GM03348 (cell line): ENCODE measurements around the gene IDH1.
"Not testable (repeated sequence)": the region's sequence is repeated elsewhere in the genome, so short reads cannot be mapped to it uniquely, and the experiment has no call there.

Experiments
- DNase-seq: peaks from one replicate; pipeline ENCODE4 v3.0.0; 2012; ENCODE audit warnings: low spot score

Gene IDH1

DNA sequence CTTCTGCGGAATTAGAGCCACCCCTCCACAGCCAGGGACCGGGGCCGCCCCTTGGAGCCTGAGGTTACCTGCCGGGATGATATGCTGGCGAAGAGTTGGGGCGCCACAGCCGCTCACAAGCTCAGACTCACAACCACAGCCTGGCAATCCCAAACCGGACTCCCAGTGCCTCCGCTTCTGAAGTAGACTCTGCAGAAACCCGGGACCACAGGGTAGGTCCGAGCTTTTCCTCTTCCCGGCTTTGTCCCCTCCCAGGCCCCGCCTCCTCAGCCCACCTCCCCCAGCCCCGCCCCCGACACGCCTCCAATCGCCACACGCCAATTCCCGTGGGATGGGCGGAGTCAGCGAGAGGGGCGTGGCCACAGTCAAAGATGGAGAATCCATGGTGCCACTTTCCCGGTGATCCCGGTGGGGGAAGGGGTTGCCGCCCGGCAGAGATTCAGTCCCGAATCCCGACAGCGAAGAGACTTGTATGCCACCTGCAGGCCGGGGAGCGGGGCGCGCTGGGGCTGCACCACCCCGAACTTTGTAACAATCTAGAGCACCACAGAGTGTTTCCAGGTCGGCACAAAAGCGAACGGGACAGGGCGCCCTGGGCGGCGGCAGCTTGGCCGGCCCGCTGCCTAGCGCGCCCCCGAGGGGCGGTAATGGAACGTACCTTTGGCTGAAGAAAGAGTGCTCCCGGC is at the start of gene IDH1:
Gene IDH1 (minus strand): TSS at position 201 of the 686 bp plus-strand sequence. CDS start 3,520 bp downstream, outside the sequence.
- DNase-seq, result peak; percentile 98

DNA sequence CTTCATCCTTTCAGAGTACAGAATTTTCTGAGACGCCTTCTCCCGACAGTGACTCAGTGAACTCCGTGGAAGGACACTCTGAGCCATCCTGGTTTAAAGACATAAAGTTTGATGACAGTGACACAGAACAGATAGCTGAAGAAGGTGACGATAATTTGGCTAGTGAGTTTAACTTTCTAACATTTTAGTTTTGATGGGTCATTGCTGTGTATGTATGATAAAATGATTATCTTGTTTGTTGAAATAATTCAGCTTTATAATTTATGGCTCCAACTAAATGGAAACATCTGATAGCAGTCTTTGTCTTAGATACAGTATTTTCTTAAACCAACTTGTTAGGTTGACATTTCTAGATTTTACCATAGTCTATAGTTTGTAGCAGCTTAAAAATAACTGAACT is 49.3 kb upstream of the IDH1 start:
- no peak for DNase-seq

DNA sequence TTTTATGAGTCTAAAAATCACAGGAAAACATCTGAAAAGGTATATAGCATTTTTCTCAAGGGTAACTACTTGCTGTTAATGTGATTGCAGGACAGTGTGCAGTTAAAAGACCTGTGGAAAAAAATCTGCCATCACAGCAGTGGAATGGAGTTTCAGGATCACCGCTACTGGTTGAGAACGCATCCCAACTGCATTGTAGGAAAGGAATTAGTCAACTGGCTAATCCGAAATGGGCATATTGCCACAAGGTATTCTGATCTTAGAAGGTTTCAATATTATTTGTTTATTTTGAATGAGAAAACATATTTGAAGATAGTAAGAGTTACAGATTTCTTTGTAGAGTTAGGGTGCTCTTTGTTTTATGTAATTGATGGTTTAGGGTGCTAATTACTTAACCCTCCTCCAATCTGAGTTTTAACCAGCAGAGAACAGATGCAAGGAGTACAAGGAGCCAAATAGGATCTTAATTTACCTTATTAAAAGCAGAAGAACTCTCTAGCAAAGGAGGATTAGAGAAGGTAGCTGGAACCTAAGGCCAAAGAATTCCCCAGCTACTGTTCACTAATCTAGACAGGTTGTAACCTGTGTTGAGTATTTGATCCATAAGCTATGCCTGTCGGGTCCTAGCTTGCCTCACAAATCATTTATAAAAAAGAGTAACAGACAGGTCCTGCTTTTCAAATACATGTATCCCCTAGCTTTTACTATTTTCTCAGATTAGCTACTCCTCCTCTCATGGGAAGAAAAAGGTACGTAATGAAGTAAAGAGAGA is 46.2 kb upstream of the IDH1 start:
- DNase-seq, result no peak

DNA sequence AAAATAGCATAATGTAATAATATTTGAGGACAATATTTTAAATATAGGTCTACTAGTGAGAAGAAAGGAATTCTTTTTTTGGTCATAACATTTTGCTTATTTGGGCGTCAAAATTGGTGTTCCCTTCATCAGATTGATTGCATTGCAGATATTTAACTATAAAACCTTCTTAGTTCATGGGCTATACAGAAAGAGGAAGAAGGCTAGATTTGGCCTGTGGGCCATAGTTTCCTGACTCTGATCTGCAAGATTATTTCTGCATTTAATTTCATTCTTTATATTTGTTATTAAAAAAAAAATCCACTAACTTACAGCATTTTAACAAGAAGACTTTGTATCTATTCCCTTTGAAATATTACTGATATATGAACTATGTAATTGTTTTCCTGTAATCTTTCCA is 43.1 kb upstream of the IDH1 start:
- no peak for DNase-seq

DNA sequence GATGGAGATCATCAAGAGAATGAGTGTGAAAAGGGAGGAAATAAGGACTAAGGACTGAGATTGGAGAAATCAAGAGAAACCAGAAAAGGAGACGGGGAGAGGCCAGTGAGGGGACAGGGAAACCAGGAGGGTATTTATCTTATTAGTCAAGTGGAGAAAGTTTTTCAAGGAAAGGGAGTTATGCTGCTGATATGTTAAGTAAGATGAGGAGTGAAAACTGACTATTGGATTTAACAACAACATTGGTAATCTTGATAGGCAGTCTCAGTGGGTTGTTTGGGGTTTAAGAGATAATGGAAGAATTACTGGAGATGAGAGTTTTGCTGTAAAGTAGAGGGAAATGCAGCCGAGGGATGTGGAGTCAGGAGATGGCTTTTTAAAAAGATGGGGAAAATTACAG is 41.7 kb upstream of the IDH1 start:
- DNase-seq, result no peak

DNA sequence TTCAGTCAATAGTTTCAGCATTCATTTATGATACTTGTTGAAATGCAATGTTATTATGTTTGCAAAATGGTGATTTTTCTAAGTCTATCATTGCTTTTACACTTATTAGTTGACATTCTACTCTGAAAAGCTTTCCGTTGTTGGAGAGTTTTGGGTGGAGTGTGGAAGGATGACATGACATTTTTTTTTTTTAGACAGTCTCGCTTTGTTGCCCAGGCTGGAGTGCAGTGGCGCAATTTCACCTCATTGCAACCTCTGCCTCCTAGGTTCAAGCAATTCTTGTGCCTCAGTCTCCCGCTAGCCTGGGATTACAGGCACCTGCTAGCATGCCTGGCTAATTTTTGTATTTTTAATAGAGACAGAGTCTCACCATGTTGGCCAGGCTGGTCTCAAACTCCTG is 41.0 kb upstream of the IDH1 start:
- DNase-seq, result no peak

DNA sequence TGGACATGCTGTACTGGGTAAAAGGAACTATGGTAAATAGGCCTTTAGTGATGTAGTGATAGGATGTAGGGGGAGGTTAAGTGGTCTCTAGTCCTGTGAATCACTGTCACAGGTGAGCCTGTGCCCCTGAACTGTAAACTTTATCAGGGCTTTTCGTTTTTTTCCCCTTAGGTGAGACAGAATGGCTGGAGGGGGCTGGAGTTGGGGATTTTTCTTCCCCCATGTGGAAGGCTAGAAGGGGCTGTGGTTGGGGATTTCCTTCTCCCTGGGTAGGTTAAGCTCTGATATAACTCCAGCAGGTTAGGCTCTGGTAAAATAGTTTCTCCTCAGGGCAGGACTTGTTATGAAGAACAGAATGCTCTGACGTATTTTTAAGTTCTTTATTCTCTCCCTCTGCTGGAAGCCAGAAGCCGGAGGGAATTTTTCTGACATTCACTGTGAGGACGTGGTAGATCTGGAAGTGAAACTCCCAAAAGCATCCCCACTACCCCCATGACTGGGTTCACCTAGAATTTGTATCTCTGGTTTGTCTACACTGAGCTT is 39.7 kb upstream of the IDH1 start:
- no peak for DNase-seq

DNA sequence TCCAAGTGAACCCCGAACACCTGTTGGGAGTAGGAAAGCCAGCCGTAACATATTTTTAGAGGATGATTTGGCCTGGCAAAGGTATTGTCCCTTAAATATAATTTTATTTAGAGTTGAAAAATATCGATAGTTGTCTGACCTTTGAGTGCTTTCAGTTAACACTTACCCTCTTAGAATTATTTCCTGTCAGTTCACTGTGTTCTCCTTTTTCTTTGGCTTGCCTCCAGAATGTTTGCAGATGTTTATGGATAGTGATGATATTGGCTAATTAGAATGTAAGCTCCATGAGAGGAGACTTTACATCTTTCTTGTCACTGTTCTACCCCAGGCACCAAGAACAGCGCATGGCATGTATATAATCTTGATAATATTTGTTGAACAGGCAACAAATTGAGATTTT is 31.0 kb upstream of the IDH1 start:
- DNase-seq, result no peak

DNA sequence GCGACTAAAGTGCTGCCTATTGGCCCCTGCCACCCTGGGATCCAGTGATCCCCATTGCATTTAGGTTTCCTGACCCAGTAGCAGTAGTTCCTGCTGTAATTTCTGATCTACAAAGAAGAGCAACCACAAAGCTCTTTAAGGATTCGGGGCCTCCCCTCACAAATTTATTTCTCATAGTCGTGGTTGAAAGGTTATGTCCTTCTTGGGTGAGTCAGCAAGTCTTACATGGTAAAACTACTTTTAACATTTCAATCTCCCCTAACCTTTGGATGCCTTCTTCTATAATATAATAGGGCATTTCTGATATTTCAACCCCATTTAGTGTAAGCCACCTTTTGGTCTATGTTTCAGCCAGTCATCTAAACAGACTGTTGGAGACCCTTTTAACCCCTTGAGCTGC is 26.1 kb upstream of the IDH1 start:
- peak; percentile 24 for DNase-seq

DNA sequence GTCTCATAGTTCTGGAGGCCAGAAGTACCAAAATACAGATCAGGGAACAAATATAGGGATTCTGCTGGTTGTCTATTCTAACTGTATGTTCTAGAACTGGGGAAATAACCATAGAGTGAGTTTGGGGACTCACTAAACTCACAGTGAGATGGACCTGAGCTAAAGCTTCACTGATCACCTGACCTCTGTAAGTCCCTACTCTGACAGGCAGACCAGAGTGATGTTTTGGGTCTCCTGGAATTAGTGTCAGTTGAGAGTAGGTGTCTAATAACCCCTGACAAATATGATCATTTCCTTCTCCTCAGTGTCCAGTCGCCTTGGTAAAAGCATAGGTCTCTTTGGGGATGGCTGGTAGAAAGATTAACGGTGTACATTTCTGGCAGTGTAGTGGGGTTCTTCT is 25.4 kb upstream of the IDH1 start:
- no peak for DNase-seq

DNA sequence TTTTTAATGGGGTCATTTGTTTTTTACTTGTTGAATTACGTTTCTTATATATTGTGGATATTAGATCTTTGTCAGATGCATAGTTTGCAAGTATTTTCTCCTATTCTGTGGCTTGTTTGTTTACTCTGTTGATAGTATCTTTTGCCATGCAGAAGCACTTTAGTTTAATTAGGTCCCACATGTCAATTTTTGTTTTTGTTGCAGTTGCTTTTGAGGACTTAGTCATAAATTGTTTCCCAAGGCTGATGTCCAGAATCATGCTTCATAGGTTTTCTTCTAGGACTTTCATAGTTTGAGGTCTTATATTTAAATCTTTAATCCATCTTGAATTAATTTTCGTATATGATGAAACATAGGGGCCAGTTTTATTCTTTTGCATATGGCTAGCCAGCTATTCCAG is 24.4 kb upstream of the IDH1 start:
- DNase-seq, result no peak

DNA sequence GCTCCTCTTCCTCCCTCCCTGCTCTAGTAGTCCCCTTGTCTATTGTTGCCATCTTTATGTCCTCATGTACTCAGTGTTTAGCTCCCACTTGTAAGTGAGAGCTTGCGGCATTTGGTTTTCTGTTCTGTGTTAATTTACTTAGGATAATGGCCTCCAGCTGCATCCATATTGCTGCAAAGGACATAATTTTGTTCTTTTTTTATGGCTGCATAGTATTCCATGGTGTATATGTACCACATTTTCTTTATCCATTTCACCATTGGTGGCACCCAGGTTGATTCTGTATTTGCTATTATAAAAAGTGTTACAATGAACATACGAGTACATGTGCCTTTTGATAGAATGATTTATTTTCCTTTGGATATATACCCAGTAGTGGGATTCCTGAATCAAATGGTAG is 23.7 kb upstream of the IDH1 start:
- DNase-seq, result no peak

DNA sequence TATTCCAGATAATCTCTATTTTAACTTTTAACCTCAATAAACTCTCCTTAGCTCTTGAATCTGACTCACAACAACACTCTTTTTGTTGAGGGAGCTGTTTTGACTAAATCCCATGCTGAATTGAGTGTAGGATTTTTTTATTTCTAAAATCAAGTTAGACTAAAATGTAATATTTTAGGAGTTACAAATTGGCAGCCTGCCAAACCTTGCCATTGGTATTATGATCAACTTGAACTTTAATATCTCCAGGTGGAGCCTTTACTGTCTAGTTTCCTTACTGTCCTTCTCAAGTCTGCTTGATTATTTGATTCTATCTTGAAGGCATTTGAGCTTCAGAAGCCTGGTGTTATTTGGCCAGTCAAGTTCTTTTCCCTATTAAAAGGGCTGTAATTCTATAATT is 19.9 kb upstream of the IDH1 start:
- no peak for DNase-seq

DNA sequence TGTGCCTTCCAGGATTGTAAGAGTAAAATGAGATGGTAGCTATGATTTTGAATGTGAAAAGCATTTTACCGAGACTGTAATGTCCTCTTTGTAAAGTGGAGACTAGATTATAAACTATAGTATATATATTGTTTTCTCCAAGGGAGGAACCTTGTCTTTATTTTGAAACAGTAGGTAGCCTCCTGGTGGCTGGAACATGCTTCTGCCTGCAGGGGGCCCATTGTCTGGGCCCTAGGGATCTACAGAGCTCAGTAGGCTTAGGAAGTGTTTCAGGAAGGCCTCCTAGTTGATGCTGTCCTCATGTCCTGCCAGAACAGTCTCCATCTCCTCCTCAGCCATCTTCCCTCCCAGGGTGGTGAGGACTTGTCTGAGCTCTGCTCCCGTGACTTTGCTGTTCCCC is 14.2 kb upstream of the IDH1 start:
- no peak for DNase-seq

DNA sequence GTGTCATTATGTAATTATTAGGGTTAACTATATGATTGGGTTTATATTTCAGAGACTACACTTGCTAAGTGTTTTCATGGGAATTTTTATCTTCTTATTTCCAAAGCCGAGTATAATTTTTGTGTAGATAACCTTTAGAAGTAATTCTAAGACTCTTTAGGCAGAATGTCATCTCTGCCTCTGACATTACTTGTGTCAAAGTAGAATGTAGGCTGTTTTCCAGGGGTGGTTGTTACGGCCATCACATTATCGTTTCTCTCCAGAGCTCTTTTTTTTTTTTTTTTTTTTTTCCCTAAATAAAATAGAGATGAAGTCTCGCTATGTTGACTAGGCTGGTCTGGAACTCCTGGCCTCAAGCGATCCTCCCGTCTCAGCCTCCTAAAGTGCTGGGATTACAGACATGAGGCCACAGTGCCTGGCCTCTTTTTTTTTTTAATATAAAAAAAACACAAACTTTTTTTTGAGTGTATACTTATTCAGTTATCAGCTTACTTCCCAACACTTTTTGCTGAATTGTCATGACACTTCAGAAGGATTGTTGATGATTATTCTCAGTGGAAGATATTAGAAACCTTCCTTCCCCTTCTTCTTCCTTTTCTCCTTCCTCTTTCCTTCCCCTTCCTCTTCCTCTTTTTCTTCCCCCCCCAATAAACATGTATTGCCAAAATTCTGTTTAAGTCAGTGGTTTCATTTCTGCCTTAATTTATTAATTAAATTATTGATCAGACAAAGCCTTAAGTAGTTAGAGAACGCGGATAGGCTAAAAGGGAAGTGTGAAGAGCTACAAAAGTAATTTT is 13.5 kb upstream of the IDH1 start:
- DNase-seq, result no peak

DNA sequence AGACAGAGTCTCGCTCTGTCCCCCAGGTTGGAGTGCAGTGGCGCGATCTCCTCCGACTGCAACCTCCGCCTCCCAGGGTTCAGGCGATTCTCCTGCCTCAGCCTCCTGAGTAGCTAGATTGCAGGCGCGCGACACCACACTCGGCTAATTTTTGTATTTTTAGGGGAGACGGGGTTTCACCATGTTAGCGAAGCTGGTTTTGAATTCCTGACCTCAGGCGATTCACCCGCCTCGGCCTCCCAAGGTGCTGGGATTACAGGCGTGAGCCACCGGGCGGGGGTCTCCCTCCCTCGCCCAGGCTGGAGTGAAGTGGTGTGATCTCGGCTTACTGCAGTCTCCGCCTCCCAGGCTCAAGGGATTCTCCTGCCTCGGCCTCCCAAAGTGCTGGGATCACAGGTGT is 12.7 kb upstream of the IDH1 start:
- DNase-seq, result not testable (repeated sequence)

DNA sequence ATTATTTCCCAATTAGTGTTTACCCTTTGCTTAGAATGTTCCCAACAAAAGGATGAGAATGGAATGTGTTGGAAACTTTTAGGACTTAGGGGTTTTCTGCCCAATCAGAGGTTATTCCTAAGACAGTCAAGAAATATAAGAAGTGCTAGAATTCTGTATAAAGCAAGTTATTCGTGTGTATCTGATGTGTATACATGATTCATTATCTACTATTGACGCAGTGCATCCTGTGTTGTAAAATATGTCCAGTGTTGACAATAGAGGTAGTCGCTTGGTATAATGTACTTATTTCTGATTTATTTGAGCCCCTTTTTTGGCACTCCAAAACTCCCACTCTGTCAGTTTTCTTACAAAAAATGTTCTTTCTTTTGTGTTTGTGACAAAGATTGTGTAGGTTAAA is 12.1 kb upstream of the IDH1 start:
- no peak for DNase-seq

DNA sequence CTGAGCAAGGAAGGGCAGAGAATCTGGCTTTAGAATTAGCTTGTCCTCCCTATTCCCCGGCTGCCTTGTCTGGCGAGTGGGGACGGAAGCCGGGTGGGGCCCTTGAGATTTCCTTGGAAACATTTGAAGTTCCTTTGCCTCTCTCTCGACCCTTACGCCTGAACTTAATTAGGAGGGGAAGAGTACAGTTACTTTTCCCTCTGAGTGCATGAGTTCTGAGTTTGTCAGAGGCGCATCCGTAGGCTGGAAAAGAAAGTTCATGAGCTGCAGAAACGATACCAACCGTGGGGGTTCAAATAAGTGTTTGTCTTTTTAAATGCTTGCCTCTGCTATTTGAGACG is 11.7 kb upstream of the IDH1 start:
- DNase-seq, result no peak

DNA sequence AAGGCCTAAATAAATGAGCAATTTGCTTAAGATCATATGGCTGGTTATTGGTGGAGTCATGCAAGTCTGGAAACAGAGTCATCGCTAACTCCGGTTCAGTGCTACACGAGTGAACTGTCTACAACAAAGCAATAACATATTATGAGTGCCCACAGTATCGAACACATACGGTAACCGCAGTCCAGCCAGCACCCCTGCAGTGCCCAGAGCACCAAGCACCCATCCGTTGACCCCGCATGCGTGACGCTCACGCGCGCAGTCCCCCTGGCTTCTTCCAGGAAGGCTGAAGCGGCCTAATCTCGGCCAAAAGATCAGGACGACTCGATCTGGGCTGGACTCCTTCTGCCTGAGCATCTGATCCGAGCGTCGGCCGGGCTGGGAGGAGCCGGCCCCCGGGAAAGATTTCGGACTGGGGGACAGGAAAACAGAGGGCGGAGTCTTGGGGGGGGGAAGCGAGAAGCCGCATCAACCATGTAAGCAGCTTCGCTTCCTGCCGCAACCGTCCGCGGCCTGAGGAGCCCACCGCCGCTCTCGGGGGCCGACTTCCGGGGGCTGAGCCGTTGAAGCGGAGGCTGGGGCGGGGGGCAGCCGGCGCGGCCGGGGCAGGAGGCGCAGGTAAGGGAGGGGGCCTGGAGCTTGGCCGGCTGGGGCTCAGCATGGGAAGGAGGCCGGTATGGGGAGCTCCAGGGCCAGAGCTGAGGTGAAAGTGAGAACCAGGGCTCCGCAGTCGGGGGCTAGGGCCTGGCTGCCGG is 11.1 kb upstream of the IDH1 start, which contains the start of gene PIKFYVE:
Gene PIKFYVE (plus strand): TSS at position 455 of the 752 bp plus-strand sequence. CDS start 5,265 bp downstream, outside the sequence.
- DNase-seq, result peak; percentile 97

DNA sequence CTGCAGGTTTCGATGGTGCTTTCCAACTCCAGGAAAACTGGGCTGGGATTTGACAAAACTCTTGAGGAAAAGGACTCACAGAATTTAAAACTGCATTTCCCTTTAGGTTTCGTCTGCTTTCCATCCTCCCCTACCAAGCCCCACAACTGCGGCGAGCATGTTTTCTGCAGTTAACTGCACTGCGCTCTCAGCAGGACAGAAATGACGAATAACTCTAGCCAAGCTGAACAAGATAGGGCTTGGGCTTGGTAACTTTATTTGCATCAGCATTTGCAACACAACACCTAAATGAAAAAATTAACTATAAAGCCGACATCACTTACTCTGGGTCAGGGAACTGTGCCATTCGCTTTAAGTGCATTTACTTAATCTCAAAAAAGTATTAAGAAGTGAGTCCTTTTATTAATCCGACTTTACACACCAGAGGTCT is 10.5 kb upstream of the IDH1 start:
- peak; percentile 24 for DNase-seq

DNA sequence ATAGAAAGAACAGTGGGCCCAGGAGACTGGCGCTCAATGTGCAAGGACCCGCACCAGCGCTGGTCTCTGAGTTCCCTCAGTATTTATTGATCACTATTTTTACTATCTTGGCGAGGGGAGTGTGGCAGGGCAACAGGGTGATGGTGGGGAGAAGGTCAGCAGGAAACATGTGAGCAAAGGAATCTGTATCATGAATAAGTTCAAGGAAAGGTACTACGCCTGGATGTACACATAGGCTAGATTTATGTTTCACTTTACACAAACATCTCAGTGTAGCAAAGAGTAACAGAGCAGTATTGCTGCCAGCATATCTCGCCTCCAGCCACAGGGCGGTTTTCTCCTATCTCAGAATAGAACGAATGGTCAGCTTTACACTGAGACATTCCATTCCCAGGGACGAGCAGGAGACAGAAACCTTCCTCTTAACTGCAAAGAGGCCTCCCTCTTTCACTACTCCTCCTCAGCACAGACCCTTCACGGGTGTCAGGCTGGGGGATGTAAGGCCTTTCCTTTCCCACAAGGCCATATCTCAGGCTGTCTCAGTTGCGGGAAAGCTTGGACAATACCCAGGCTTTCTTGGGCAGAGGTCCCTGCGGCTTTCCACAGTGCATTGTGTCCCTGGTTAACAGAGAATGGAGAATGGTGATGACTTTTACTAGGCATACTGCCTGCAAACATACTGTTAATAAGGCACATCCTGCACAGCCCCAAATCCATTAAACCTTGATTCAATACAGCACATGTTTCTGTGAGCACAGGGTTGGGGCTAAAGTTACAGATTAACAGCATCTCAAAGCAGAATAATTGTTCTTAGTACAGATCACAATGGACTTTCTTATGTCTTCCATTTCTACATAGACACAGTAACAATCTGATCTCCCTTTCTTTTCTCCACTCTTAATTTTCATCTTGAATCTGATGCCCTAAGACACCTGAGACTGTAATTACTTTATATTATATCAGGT is 2.3 kb upstream of the IDH1 start:
- not testable (repeated sequence) for DNase-seq
